GM12864 (cell line): Measurements from ENCODE around the gene DENND5B.
"Not testable (repeated sequence)": the region's sequence is repeated elsewhere in the genome, so short reads cannot be mapped to it uniquely, and the experiment has no call there.

Experiments used
- DNase-seq: peaks from one replicate; pipeline ENCODE4 v3.0.0-alpha.2; 2011; ENCODE audit warnings: low read depth
- H3K4me3 ChIP-seq: 2 replicates; pipeline ENCODE4 v1.5.1; 2011; ENCODE audit warnings: mild to moderate bottlenecking, low read depth, low read length, control low read depth
- CTCF ChIP-seq: IDR thresholded peaks from 2 replicates; pipeline ENCODE4 v1.5.1; 2011; ENCODE audit warnings: low read depth, mild to moderate bottlenecking, moderate library complexity, low read length, control low read depth, inconsistent platforms; ENCODE audit errors: missing control alignments

Gene DENND5B

GRCh38 chr12:31408763-31409162 lies 182.2 kb downstream of the DENND5B start:
- TF ChIP-seq CTCF, result no peak
- no peak for DNase-seq
- H3K4me3 ChIP-seq, result no peak overlapping the region

- H3K4me3 ChIP-seq, result no peak overlapping the region
- DNase-seq, result peak; percentile 19
- no peak for TF ChIP-seq CTCF
Observed at GRCh38 chr12:31407562-31407961, 183.4 kb downstream of the DENND5B start.

- no peak overlapping the region for H3K4me3 ChIP-seq
- TF ChIP-seq CTCF, result no peak
- DNase-seq, result peak; percentile 74
Observed at GRCh38 chr12:31406345-31406744, 184.6 kb downstream of the DENND5B start.

GRCh38 chr12:31405021-31405420 lies 185.9 kb downstream of the DENND5B start:
- no peak for DNase-seq
- TF ChIP-seq CTCF, result no peak
- H3K4me3 ChIP-seq, result no peak overlapping the region

GRCh38 chr12:31403099-31403607 lies 187.8 kb downstream of the DENND5B start:
- DNase-seq, result peak; percentile 92
- not testable (repeated sequence) for H3K4me3 ChIP-seq
- TF ChIP-seq CTCF, result peak; percentile 92

- no peak overlapping the region for H3K4me3 ChIP-seq
- no peak for TF ChIP-seq CTCF
- DNase-seq, result no peak
Observed at GRCh38 chr12:31393004-31393550, 197.9 kb downstream of the DENND5B start.

- TF ChIP-seq CTCF, result no peak
- no peak for DNase-seq
Observed at GRCh38 chr12:31390991-31391390, 199.9 kb downstream of the DENND5B start.

More at GRCh38 chr12:31390991-31391390, 199.9 kb downstream of the DENND5B start:
- H3K4me3 ChIP-seq, result no peak overlapping the region
